OCI-LY7 (cell line): ENCODE results near the gene TSEN15. TPM values are rescaled to one million over a fixed set of nuclear protein-coding genes. Genes with fewer than 3 reads are reported as not detected.

Source experiments
- BruUV-seq: library from RNA; stranded (reverse); fragments of 400-500 nt; replicated peaks from 2 replicates; lab custom pipeline; 2021; lab: Mats Ljungman, UMichigan
- CTCF ChIA-PET: fragments of 300-600 bp; sonication (Branson Sonifier 250); formaldehyde crosslinking; loops from one replicate; lab custom pipeline; 2022; ENCODE audit warnings: antibody characterized with exemption; ENCODE audit not compliant: unreplicated experiment; lab: Charles Lee
- POLR2A ChIA-PET: fragments of 300-600 bp; sonication (Branson Sonifier 250); formaldehyde crosslinking; loops from one replicate; lab custom pipeline; 2022; ENCODE audit warnings: antibody characterized with exemption; lab: Charles Lee
- DNase-seq: peaks from one replicate; pipeline ENCODE4 v3.0.0-alpha.2; 2015; ENCODE audit warnings: low spot score
- H2AFZ ChIP-seq: fragments of 200-600 bp; sonication (generic), shearing (Covaris generic); 2 replicates; pipeline ENCODE4 v1.6.1; 2014; ENCODE audit warnings: mild to moderate bottlenecking, antibody characterized with exemption, low read length, moderate library complexity
- H3K27ac ChIP-seq: fragments of 200-600 bp; sonication (generic); 2 replicates; pipeline ENCODE4 v1.5.1; 2014; ENCODE audit warnings: mixed run types, low read depth, mild to moderate bottlenecking, moderate library complexity, low read length, inconsistent platforms; ENCODE audit not compliant: poor library complexity, severe bottlenecking
- H3K36me3 ChIP-seq: fragments of 200-600 bp; sonication (generic); 2 replicates; pipeline ENCODE4 v1.6.1; 2014; ENCODE audit warnings: mild to moderate bottlenecking, antibody characterized with exemption, low read length, moderate library complexity, mixed read lengths; ENCODE audit not compliant: insufficient read depth
- H3K4me1 ChIP-seq: fragments of 200-600 bp; sonication (generic); 2 replicates; pipeline ENCODE4 v1.5.1; 2014; ENCODE audit warnings: mild to moderate bottlenecking, low read length; ENCODE audit not compliant: insufficient read depth, poor library complexity, severe bottlenecking
- H3K4me2 ChIP-seq: fragments of 200-600 bp; sonication (generic); 2 replicates; pipeline ENCODE4 v1.6.1; 2014; ENCODE audit warnings: mild to moderate bottlenecking, low read length
- H3K4me3 ChIP-seq: fragments of 200-600 bp; sonication (generic); 2 replicates; pipeline ENCODE4 v1.5.1; 2014; ENCODE audit warnings: mild to moderate bottlenecking, low read depth, low read length; ENCODE audit not compliant: poor library complexity, severe bottlenecking
- H3K79me2 ChIP-seq: fragments of 200-600 bp; sonication (generic); 2 replicates; pipeline ENCODE4 v1.6.1; 2016; ENCODE audit warnings: low read depth, mild to moderate bottlenecking, low read length, moderate library complexity, mixed read lengths; ENCODE audit not compliant: insufficient read depth
- H3K9me2 ChIP-seq: fragments of 200-600 bp; sonication (generic); 2 replicates; pipeline ENCODE4 v1.6.1; 2016; ENCODE audit warnings: mild to moderate bottlenecking, low read length, mixed read lengths; ENCODE audit not compliant: insufficient read depth
- H3K9me3 ChIP-seq: fragments of 200-600 bp; sonication (generic); 2 replicates; pipeline ENCODE4 v1.6.1; 2014; ENCODE audit warnings: mild to moderate bottlenecking, mixed run types, low read length, mixed read lengths
- H4K20me1 ChIP-seq: fragments of 200-600 bp; sonication (generic); 2 replicates; pipeline ENCODE4 v1.6.1; 2014; ENCODE audit warnings: mild to moderate bottlenecking, antibody characterized with exemption, low read length, moderate library complexity, mixed read lengths; ENCODE audit not compliant: insufficient read depth
- EZH2phosphoT487 ChIP-seq: fragments of 200-600 bp; sonication (generic); IDR thresholded peaks from 2 replicates; pipeline ENCODE4 v1.6.1; 2018; ENCODE audit warnings: low read depth, borderline replicate concordance, mild to moderate bottlenecking, mixed run types, antibody characterized with exemption, low read length, moderate library complexity, mixed read lengths
- intact Hi-C: fragments of 100-400 bp; cut with micrococcal nuclease; formaldehyde crosslinking; loops from one replicate; pipeline ENCODE4 v1.10.0; 2022; ENCODE audit not compliant: unreplicated experiment
- total RNA-seq, 2 experiments: library from RNA; depleted of rRNA in 1 of 2; stranded (reverse); fragments of >200 nt in 1 of 2; shearing (Covaris generic) in 1 of 2; gene quantifications; 2 replicates each; pipeline ENCODE4 v1.2.3, GENCODE V29; 2014 to 2022
- TF ChIP-seq, protein P1 (sequence below): fragments of 200-600 bp; sonication (generic); conservative IDR thresholded peaks from 2 replicates; pipeline ENCODE4 v1.5.1; 2014; ENCODE audit warnings: mild to moderate bottlenecking, antibody characterized with exemption, low read length, moderate library complexity, mixed read lengths

Gene TSEN15
- total RNA-seq, 2 experiments from 2014 or later: 42.5 to 45.1 TPM

DNA sequence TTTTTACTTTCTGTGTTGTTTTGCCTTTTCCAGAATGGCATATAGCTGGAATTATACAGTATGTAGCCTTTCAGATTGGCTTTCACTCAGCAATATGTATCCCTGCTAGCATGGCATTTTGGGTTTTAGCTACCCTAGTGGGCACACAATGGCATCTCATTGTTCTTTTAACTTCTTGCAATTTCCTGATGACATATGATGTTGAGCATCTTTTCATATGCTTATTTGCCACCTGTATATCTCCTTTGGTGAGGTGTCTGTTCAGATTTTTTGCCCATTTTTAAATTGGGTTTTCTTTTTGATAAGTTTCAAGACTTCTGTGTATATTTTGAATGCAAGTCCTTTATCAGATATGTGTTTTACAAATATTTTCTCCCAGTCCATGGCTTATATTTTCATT lies 14.0 kb downstream of the TSEN15 start:
- Histone ChIP-seq H3K9me2 (no peaks in the 10 kb centered on the region), H3K4me3 (no peak overlapping the region), H4K20me1 (no peaks in the 10 kb centered on the region), H3K36me3 (peaks cover 7% of the 10 kb centered on the region), H3K27ac (no peak overlapping the region), H3K9me3 (no peaks in the 10 kb centered on the region), H3K79me2 (no peaks in the 10 kb centered on the region), H2AFZ (no peak overlapping the region), H3K4me1 (no peaks in the 10 kb centered on the region), H3K4me2 (no peak overlapping the region)
- no TSS peak for BruUV-seq
- TF ChIP-seq EZH2phosphoT487: no peak
- TF ChIP-seq, protein P1, sequence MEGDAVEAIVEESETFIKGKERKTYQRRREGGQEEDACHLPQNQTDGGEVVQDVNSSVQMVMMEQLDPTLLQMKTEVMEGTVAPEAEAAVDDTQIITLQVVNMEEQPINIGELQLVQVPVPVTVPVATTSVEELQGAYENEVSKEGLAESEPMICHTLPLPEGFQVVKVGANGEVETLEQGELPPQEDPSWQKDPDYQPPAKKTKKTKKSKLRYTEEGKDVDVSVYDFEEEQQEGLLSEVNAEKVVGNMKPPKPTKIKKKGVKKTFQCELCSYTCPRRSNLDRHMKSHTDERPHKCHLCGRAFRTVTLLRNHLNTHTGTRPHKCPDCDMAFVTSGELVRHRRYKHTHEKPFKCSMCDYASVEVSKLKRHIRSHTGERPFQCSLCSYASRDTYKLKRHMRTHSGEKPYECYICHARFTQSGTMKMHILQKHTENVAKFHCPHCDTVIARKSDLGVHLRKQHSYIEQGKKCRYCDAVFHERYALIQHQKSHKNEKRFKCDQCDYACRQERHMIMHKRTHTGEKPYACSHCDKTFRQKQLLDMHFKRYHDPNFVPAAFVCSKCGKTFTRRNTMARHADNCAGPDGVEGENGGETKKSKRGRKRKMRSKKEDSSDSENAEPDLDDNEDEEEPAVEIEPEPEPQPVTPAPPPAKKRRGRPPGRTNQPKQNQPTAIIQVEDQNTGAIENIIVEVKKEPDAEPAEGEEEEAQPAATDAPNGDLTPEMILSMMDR: no peak
- DNase-seq: no peak
- ChIA-PET CTCF (no interaction called here), POLR2A (interaction anchor here (2.3 kb wide), 1 partner anchor 14 kb away, joined by 6 read pairs; the partner anchor contains the start of gene TSEN15)
- intact Hi-C loops: no loop called here

DNA sequence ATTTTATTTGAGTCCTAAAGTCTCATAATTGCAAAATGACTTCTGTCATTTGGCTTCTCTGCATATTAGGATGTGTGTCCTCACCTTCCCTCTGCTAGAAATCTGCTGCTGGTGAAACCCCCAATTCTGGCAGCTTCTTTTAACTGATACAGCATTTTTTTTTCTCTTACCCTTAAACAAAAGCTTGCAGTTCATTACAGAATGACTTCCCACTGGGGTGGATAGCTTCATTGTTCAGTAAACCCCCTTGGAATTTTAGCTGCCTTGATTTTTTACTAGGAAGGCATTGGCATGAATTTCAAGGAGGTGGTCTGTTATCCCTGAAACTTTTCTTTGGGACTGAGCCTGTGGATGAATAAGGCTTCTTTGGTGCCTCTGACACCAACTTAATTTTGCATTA lies 16.8 kb downstream of the TSEN15 start:
- Histone ChIP-seq H4K20me1 (no peaks in the 10 kb centered on the region), H3K4me1 (no peaks in the 10 kb centered on the region), H3K27ac (no peak overlapping the region), H3K4me2 (no peak overlapping the region), H3K9me2 (no peaks in the 10 kb centered on the region), H3K79me2 (no peaks in the 10 kb centered on the region), H3K9me3 (no peaks in the 10 kb centered on the region), H3K36me3 (peaks cover 5% of the 10 kb centered on the region), H3K4me3 (no peak overlapping the region), H2AFZ (no peak overlapping the region)
- TF ChIP-seq, protein P1: no peak
- no peak for TF ChIP-seq EZH2phosphoT487
- ChIA-PET CTCF (no interaction called here), POLR2A (interaction anchor here (0.7 to 1.6 kb wide), 4 partner anchors 11 to 19 kb away, joined by 3 to 11 read pairs (median 6); partner anchors contain the start of gene TSEN15)
- DNase-seq: no peak
- intact Hi-C loops: no loop called here
- BruUV-seq: no TSS peak

DNA sequence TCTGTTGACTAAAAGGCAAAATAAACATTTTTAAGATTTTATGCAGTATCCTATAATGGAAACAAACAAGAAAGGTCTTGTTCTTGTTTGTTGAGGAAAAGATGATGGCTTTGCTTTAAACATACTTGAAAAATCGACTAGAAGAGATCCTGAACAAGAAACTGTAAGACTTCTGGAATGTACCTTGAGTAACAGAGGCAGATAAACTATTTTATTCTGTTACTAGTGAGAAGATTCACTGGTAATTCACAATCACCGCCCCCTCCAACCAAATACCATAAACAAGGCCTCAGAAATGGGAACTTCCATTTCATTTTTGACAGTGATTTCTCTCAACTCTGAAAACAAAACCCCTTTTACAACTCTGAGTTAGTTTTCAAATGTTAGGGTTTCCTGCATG lies 18.1 kb downstream of the TSEN15 start:
- H3K9me2 ChIP-seq: no peaks in the 10 kb centered on the region
- H2AFZ ChIP-seq: no peak overlapping the region
- peaks cover 5% of the 10 kb centered on the region for H3K36me3 ChIP-seq
- H3K4me1 ChIP-seq: no peaks in the 10 kb centered on the region
- no TSS peak for BruUV-seq
- CTCF ChIA-PET: no interaction called here
- DNase-seq: no peak
- no peaks in the 10 kb centered on the region for H3K9me3 ChIP-seq
- intact Hi-C loops: no loop called here
- TF ChIP-seq EZH2phosphoT487: no peak
- TF ChIP-seq, protein P1: no peak
- POLR2A ChIA-PET: interaction anchor here (0.6 to 1.4 kb wide), 4 partner anchors 11 to 26 kb away, joined by 3 to 6 read pairs (median 4); no protein-coding TSS in a partner anchor
- H3K79me2 ChIP-seq: no peaks in the 10 kb centered on the region
- no peaks in the 10 kb centered on the region for H4K20me1 ChIP-seq
- no peak overlapping the region for H3K27ac ChIP-seq
- H3K4me3 ChIP-seq: no peak overlapping the region
- H3K4me2 ChIP-seq: no peak overlapping the region
